Adrenal gland (tissue), 12 donors: ENCODE results near the gene SPEM2. TPM values are rescaled to one million over a fixed set of nuclear protein-coding genes. Genes with fewer than 3 reads are reported as not detected.

ENCODE experiments used
- DNase-seq, 7 donors: peaks; one replicate each; pipeline ENCODE4 v3.0.0-alpha.2; 2019 to 2020
- H3K27ac ChIP-seq, 5 donors: fragments of 200-600 bp; sonication (generic) in 4 of 5; 1 replicate in 3 of 5; 2 replicates in 2 of 5; pipeline versions ENCODE4 v1.5.1 to v1.8.0; 2016 to 2020; ENCODE audit warnings: mild to moderate bottlenecking in 1 of 5
- H3K27me3 ChIP-seq: fragments of 200-600 bp; 2 replicates; pipeline ENCODE4 v1.8.0; 2021
- H3K36me3 ChIP-seq, 2 donors: fragments of 200-600 bp; replicated peaks in 1 of 2; 1 replicate in 1 of 2; 2 replicates in 1 of 2; pipeline versions ENCODE4 v1.5.1 to v1.8.0; 2018 to 2022
- H3K4me1 ChIP-seq, 2 donors: fragments of 200-600 bp; replicated peaks in 1 of 2; 1 replicate in 1 of 2; 2 replicates in 1 of 2; pipeline versions ENCODE4 v1.5.1 to v1.8.0; 2018 to 2021
- H3K4me3 ChIP-seq, 4 donors: fragments of 200-600 bp; sonication (generic) in 3 of 4; one replicate each; pipeline ENCODE4 v1.5.1; 2016 to 2018
- H3K9me3 ChIP-seq, 3 donors: fragments of 200-600 bp; sonication (generic) in 1 of 3; replicated peaks in 1 of 3; 1 replicate in 2 of 3; 2 replicates in 1 of 3; pipeline versions ENCODE4 v1.5.1 to v1.8.0; 2016 to 2021
- POLR2A ChIP-seq, 2 donors: fragments of 450-650 bp; IDR thresholded peaks; one replicate each; pipeline ENCODE4 v1.6.1; 2017; ENCODE audit warnings: antibody characterized with exemption in 2 of 2, mild to moderate bottlenecking in 2 of 2, moderate library complexity in 1 of 2
- WGBS, 4 donors: extraction: QIAGEN DNeasy Blood & Tissue Kit in 2 of 4; methylation state at CpG; one replicate each; pipeline versions ENCODE4 v1.1.5 to v1.1.7; 2013 to 2017; 5-methylcytosine and 5-hydroxymethylcytosine counted together
- intact Hi-C, 2 donors: fragments of 100-400 bp; cut with DNase I; formaldehyde crosslinking; loops; one replicate each; pipeline versions ENCODE4 v1.14.1 to v1.15.0; 2022 to 2023
- polyA plus RNA-seq, 3 donors: library from polyadenylated mRNA; stranded (reverse); fragments of 200-250 nt in 2 of 3; fragments of 350-450 nt in 1 of 3; fragmentation: Illumina TruSeq in 1 of 3; extraction: RNeasy Lipid Tissue Mini Kit (QIAGEN cat#74804) in 1 of 3; gene quantifications; one replicate each; pipeline ENCODE4 v1.2.3, GENCODE V29; 2013 to 2014
- total RNA-seq, 9 donors: library from RNA; depleted of rRNA in 4 of 9; stranded (reverse); fragments of >200 nt in 4 of 9; fragments of 120-200 nt in 1 of 9; fragmentation: NEBNext Ultra II Directional in 1 of 9; extraction: Animal tissue kit (Norgen Biotek cat#: 25700) in 1 of 9; gene quantifications; one replicate each; pipeline versions ENCODE4 v1.1.0 to v1.2.4, GENCODE V29; 2013 to 2023
- TF ChIP-seq, protein P1 (sequence below), 6 experiments: fragments of 450-650 bp in 4 of 6; fragments of 200-600 bp in 2 of 6; sonication (generic) in 1 of 6; IDR thresholded peaks; 1 replicate in 5 of 6; 2 replicates in 1 of 6; pipeline versions ENCODE4 v1.5.1 to v1.8.0; 2016 to 2021; ENCODE audit warnings: antibody characterized with exemption in 6 of 6, mild to moderate bottlenecking in 2 of 6, moderate library complexity in 1 of 6
- donor health status: healthy with polysubstance abuse.
- donor health status: Bipolar disorder and iron deficiency.
- donor health status: DM: yes; HTN: yes; CAD: no.
- donor health status: DM: no; HTN: no; CAD: no.
- donor health status: DM: no; HTN: no; CAD: no.
- donor health status: DM: yes; HTN: yes; CAD: no.

SPEM2 gene
- total and polyA plus RNA-seq, 12 donors, result not detected

- no peaks in the 10 kb centered on the region for H3K27me3 ChIP-seq
- no peak for DNase-seq
- peaks cover 0 to 43% of the 10 kb centered on the region in 2 donors for H3K36me3 ChIP-seq
- H3K9me3 ChIP-seq, result no peaks in the 10 kb centered on the region
- H3K4me1 ChIP-seq, result peaks cover 26 to 35% of the 10 kb centered on the region in 2 donors
- intact Hi-C loops, result no loop called here
- no peak overlapping the region for H3K4me3 ChIP-seq
- WGBS, 4 donors, result 86 to 96% (median 89%) methylated on average over 13 to 33 of the region's 33 CpGs
- TF ChIP-seq, protein P1, sequence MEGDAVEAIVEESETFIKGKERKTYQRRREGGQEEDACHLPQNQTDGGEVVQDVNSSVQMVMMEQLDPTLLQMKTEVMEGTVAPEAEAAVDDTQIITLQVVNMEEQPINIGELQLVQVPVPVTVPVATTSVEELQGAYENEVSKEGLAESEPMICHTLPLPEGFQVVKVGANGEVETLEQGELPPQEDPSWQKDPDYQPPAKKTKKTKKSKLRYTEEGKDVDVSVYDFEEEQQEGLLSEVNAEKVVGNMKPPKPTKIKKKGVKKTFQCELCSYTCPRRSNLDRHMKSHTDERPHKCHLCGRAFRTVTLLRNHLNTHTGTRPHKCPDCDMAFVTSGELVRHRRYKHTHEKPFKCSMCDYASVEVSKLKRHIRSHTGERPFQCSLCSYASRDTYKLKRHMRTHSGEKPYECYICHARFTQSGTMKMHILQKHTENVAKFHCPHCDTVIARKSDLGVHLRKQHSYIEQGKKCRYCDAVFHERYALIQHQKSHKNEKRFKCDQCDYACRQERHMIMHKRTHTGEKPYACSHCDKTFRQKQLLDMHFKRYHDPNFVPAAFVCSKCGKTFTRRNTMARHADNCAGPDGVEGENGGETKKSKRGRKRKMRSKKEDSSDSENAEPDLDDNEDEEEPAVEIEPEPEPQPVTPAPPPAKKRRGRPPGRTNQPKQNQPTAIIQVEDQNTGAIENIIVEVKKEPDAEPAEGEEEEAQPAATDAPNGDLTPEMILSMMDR (IDR thresholded peaks at IDR 0.05), result no peak
- peak overlapping the region; percentile 78 to 95 (median 92) for H3K27ac ChIP-seq
Observed at GRCh38 chr17:7465597-7466275, 40.3 kb downstream of the SPEM2 start.

DNA sequence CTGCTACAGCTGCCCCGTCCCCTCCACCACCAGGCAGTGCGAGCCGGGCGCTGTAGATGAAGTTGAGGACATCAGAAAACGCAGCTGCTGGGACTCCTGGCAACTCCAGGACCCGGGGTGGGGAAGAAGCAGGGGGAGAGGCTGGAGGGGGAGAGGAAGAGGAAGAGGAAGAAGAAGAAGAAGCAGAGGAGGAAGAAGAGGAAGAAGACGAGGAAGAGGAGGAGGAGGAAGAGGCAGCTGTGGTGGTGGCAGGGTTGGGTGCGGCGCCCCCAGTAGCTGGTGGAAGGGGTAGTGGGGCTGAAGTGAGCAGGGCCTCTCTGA, 40.9 kb downstream of the SPEM2 start:
- Histone ChIP-seq H3K27ac (peak overlapping the region; percentile 78 to 95 (median 92)), H3K4me1 (peaks cover 32 to 39% of the 10 kb centered on the region in 2 donors), H3K4me3 (peak overlapping the region in 1 of 4 donors; percentile 2), H3K27me3 (no peaks in the 10 kb centered on the region), H3K9me3 (no peaks in the 10 kb centered on the region), H3K36me3 (peaks cover 0 to 43% of the 10 kb centered on the region in 2 donors)
- intact Hi-C loops, result no loop called here
- TF ChIP-seq POLR2A (IDR thresholded peaks at IDR 0.05), result no peak
- TF ChIP-seq, protein P1 (IDR thresholded peaks at IDR 0.05), result no peak
- 61 to 81% (median 73%) methylated on average over 9 of the region's 9 CpGs for WGBS, 4 donors
- DNase-seq, result no peak

DNA sequence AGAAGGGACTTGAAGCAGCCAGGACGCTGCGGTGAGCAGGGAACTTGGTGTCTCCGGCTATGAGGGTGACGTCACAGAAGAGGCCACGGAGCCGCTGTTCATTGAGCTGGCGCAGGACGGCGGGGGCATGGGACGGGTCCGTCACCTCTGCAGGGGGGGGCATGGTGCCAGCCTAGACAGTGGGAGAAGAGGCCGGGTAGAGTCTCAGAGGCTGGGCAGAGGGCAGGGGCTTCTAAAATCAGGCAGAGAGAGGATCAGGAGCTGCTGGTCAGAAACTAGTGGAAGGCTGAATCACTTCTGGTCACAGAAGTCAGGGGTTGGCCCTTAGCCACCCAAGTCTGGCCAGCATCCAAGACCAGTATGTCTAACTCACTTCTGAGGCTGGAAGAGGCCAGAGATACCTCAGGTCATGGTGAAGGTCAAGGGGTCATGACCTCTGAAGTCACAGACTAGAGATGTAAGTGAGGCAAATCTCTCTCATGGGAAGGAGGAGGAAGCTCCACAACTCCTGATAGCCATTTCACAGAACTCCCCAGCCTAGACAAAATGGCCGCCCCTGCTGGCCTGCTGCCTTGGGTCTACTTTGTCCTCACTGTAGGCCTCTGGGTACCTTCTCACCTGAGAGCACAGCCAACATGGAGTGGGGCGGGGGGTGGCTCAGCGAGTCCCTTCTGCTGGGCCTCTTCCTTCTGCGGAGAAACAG, 41.4 kb downstream of the SPEM2 start:
- H3K36me3 ChIP-seq, result peaks cover 0 to 41% of the 10 kb centered on the region in 2 donors
- H3K27me3 ChIP-seq, result no peaks in the 10 kb centered on the region
- peak overlapping the region; percentile 78 to 95 (median 92) for H3K27ac ChIP-seq
- DNase-seq, result peak; percentile 92 to 97 (median 96)
- H3K9me3 ChIP-seq, result no peaks in the 10 kb centered on the region
- TF ChIP-seq POLR2A (IDR thresholded peaks at IDR 0.05), result peak in 1 of 2 donors; percentile 51
- TF ChIP-seq, protein P1 (IDR thresholded peaks at IDR 0.05), result no peak
- intact Hi-C loops, result no loop called here
- peak overlapping the region in 1 of 4 donors; percentile 2 for H3K4me3 ChIP-seq
- H3K4me1 ChIP-seq, result peaks cover 32 to 45% of the 10 kb centered on the region in 2 donors
- 30 to 51% (median 42%) methylated on average over 6 to 16 of the region's 16 CpGs for WGBS, 4 donors

- WGBS, 4 donors, result 77 to 92% (median 84%) methylated on average over 3 of the region's 3 CpGs
- Histone ChIP-seq H3K4me1 (peaks cover 32 to 47% of the 10 kb centered on the region in 2 donors), H3K9me3 (no peaks in the 10 kb centered on the region), H3K4me3 (no peak overlapping the region), H3K36me3 (peaks cover 0 to 34% of the 10 kb centered on the region in 2 donors), H3K27me3 (no peaks in the 10 kb centered on the region), H3K27ac (peak overlapping the region; percentile 78 to 95 (median 92))
- TF ChIP-seq, protein P1 (IDR thresholded peaks at IDR 0.05), result no peak
- no peak for TF ChIP-seq POLR2A (IDR thresholded peaks at IDR 0.05)
- DNase-seq, result no peak
- intact Hi-C loops, result no loop called here
Observed at GRCh38 chr17:7467498-7467897, 42.1 kb downstream of the SPEM2 start.
